ENCODE data around the gene MISP3. TPM values are rescaled to one million over a fixed set of nuclear protein-coding genes. Genes with fewer than 3 reads are reported as not detected.

The MISP3 gene
- total RNA-seq, 3 donors from 2014 or later = 4.6 to 6.4 (median 5.0) TPM

GRCh38 chr19:14086098-14086497 is 13.5 kb downstream of the MISP3 start:
- Histone ChIP-seq H3K4me1 (no peaks in the 10 kb centered on the region), H3K27ac (no peak overlapping the region), H3K9me3 (no peaks in the 10 kb centered on the region), H3K27me3 (no peaks in the 10 kb centered on the region), H3K36me3 (no peaks in the 10 kb centered on the region), H3K4me3 (no peak overlapping the region)
- DNase-seq (ENCODE audit: low spot score in 2 of 2) = no peak
- intact Hi-C loops (cut with DNase I; ENCODE audit: low total_unique reads) = no loop called here
- TF ChIP-seq POLR2AphosphoS5 (IDR thresholded peaks at IDR 0.05) (no peak), POLR2A (IDR thresholded peaks at IDR 0.05) (no peak)
- TF ChIP-seq, protein P1, sequence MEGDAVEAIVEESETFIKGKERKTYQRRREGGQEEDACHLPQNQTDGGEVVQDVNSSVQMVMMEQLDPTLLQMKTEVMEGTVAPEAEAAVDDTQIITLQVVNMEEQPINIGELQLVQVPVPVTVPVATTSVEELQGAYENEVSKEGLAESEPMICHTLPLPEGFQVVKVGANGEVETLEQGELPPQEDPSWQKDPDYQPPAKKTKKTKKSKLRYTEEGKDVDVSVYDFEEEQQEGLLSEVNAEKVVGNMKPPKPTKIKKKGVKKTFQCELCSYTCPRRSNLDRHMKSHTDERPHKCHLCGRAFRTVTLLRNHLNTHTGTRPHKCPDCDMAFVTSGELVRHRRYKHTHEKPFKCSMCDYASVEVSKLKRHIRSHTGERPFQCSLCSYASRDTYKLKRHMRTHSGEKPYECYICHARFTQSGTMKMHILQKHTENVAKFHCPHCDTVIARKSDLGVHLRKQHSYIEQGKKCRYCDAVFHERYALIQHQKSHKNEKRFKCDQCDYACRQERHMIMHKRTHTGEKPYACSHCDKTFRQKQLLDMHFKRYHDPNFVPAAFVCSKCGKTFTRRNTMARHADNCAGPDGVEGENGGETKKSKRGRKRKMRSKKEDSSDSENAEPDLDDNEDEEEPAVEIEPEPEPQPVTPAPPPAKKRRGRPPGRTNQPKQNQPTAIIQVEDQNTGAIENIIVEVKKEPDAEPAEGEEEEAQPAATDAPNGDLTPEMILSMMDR (IDR thresholded peaks at IDR 0.05) = no peak

GRCh38 chr19:14088634-14089411 is 16.2 kb downstream of the MISP3 start:
- Histone ChIP-seq H3K4me1 (no peaks in the 10 kb centered on the region), H3K27me3 (no peaks in the 10 kb centered on the region), H3K27ac (no peak overlapping the region), H3K36me3 (no peaks in the 10 kb centered on the region), H3K9me3 (peaks cover 8 to 11% of the 10 kb centered on the region in 2 donors), H3K4me3 (peak overlapping the region in 2 of 3 donors; percentile 87 to 90)
- DNase-seq (ENCODE audit: low spot score in 2 of 2) = no peak
- TF ChIP-seq POLR2A (IDR thresholded peaks at IDR 0.05) = no peak
- no peak for TF ChIP-seq POLR2AphosphoS5 (IDR thresholded peaks at IDR 0.05)
- intact Hi-C loops (cut with DNase I; ENCODE audit: low total_unique reads) = loop anchor here (2.0 kb wide), 1 partner anchor 54 kb away; no protein-coding TSS in a partner anchor

DNA sequence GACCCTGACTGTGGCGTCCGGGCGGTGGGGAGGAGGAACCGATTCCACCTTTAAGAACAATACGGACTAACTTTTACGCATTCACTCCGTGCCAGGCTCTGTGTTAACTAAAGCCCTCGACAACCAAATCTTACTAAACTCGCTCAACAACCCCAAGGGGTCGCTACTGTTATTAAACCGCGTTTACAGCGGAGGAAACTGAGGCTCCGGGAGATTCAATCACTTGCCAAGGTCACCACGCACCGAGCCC is 16.8 kb downstream of the MISP3 start:
- Histone ChIP-seq H3K4me1 (no peaks in the 10 kb centered on the region), H3K27me3 (no peaks in the 10 kb centered on the region), H3K9me3 (peaks cover 8 to 11% of the 10 kb centered on the region in 2 donors), H3K36me3 (no peaks in the 10 kb centered on the region), H3K4me3 (peak overlapping the region; percentile 69 to 90 (median 87)), H3K27ac (peak overlapping the region; percentile 40 to 65)
- DNase-seq (ENCODE audit: low spot score in 2 of 2) = no peak
- TF ChIP-seq POLR2A (IDR thresholded peaks at IDR 0.05) = no peak
- intact Hi-C loops (cut with DNase I; ENCODE audit: low total_unique reads) = loop anchor here (2.0 kb wide), 1 partner anchor 53 kb away; no protein-coding TSS in a partner anchor

- H3K4me3 ChIP-seq = peak overlapping the region; percentile 69 to 90 (median 87)
- no peaks in the 10 kb centered on the region for H3K36me3 ChIP-seq
- H3K4me1 ChIP-seq = no peaks in the 10 kb centered on the region
- peak overlapping the region; percentile 40 to 65 for H3K27ac ChIP-seq
- H3K27me3 ChIP-seq = no peaks in the 10 kb centered on the region
- no peak for DNase-seq (ENCODE audit: low spot score in 2 of 2)
- TF ChIP-seq, protein P1 (IDR thresholded peaks at IDR 0.05) = peak in 1 of 3 donors; percentile 16
- no peak for TF ChIP-seq POLR2AphosphoS5 (IDR thresholded peaks at IDR 0.05)
- H3K9me3 ChIP-seq = peaks cover 8 to 11% of the 10 kb centered on the region in 2 donors
- intact Hi-C loops (cut with DNase I; ENCODE audit: low total_unique reads) = loop anchor here (2.0 kb wide), 1 partner anchor 53 kb away; no protein-coding TSS in a partner anchor
Measured at GRCh38 chr19:14089662-14090508, 17.3 kb downstream of the MISP3 start.

DNA sequence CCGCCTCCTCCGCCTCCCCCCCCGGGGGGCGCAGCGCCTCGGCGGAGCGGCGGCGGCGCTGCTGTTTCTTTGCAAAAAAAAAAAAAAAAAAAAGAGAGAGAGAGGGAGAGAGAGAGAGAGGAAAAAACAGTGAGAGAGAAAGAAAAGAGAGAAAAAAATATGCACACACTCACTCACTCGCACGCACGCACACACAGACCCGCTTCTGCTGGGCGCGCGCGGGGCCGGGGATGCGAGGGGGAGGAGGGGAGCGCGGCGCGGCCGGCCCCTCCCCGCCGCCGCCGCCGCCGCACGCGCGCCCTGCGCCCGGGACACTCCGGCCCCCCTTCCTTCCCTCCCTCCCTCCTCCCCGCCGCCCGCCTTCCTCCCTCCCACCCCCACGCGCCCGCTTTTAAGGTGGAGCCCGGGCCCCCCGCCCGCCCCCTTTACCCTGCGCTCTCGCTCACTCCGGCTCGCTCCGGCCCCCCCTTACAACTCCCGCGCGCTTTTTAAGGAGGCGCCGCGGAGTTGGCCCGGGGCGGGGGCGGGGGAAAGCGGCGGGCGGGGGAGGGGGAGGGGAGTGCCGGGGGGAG is 18.0 kb downstream of the MISP3 start, which contains the start of gene SAMD1:
Gene SAMD1 (minus strand): TSS at position 243 of the 572 bp plus-strand sequence.
- H3K27me3 ChIP-seq = no peaks in the 10 kb centered on the region
- peaks cover 8 to 11% of the 10 kb centered on the region in 2 donors for H3K9me3 ChIP-seq
- peak within 1 kb of the TSS; percentile 69 to 90 (median 87) for H3K4me3 ChIP-seq
- no peaks in the 10 kb centered on the region for H3K36me3 ChIP-seq
- intact Hi-C loops (cut with DNase I; ENCODE audit: low total_unique reads) = no loop called here
- H3K4me1 ChIP-seq = no peaks in the 10 kb centered on the region
- peak within 1 kb of the TSS; percentile 91 to 97 for H3K27ac ChIP-seq
- DNase-seq (ENCODE audit: low spot score in 2 of 2) = peak; percentile 87 to 88
- TF ChIP-seq POLR2AphosphoS5 (IDR thresholded peaks at IDR 0.05) (no peak), POLR2A (IDR thresholded peaks at IDR 0.05) (no peak)
- TF ChIP-seq, protein P1 (IDR thresholded peaks at IDR 0.05) = no peak
